Medulla oblongata (tissue), 1 donor: ENCODE measurements around the gene EDC4.

ENCODE experiments used
- DNase-seq: peaks from one replicate; pipeline ENCODE4 v3.0.0-alpha.2; 2015; ENCODE audit errors: extremely low spot score

EDC4 gene

GRCh38 chr16:67878232-67878631 is 5.4 kb downstream of the EDC4 start:
- no peak for DNase-seq

GRCh38 chr16:67878846-67879245 is 6.0 kb downstream of the EDC4 start:
- no peak for DNase-seq

GRCh38 chr16:67879462-67879861 is 6.6 kb downstream of the EDC4 start:
- no peak for DNase-seq

GRCh38 chr16:67879936-67880335 is 7.1 kb downstream of the EDC4 start:
- DNase-seq, result no peak

- no peak for DNase-seq
Observed at GRCh38 chr16:67880584-67880983, 7.7 kb downstream of the EDC4 start.

- DNase-seq, result peak; percentile 64
Observed at GRCh38 chr16:67881621-67882161, 8.8 kb downstream of the EDC4 start.

GRCh38 chr16:67882374-67883145 is 9.7 kb downstream of the EDC4 start:
- peak; percentile 91 for DNase-seq

GRCh38 chr16:67883146-67883871 is 10.5 kb downstream of the EDC4 start:
- no peak for DNase-seq

GRCh38 chr16:67883872-67884261 is 11.0 kb downstream of the EDC4 start:
- no peak for DNase-seq

GRCh38 chr16:67884684-67885083 is 11.8 kb downstream of the EDC4 start, which contains the start of gene NRN1L:
TSS of gene NRN1L (plus strand) at chr16:67884885. CDS start at chr16:67884904, 19 bp downstream.
- peak; percentile 88 for DNase-seq

GRCh38 chr16:67885545-67885944 is 12.7 kb downstream of the EDC4 start:
- DNase-seq, result no peak

- DNase-seq, result no peak
Observed at GRCh38 chr16:67885976-67886375, 13.1 kb downstream of the EDC4 start.

GRCh38 chr16:67886387-67886786 is 13.5 kb downstream of the EDC4 start:
- DNase-seq, result no peak

- DNase-seq, result no peak
Observed at GRCh38 chr16:67888331-67888730, 15.5 kb downstream of the EDC4 start.

GRCh38 chr16:67892375-67892774 is 19.5 kb downstream of the EDC4 start:
- DNase-seq, result no peak

GRCh38 chr16:67892899-67893742 is 20.3 kb downstream of the EDC4 start, which contains the start of gene PSKH1:
TSS of gene PSKH1 (plus strand) at chr16:67893254. CDS start at chr16:67908750, 15,496 bp downstream.
- peak; percentile 98 for DNase-seq

GRCh38 chr16:67893743-67894399 is 21.0 kb downstream of the EDC4 start:
- no peak for DNase-seq

- peak; percentile 76 for DNase-seq
Observed at GRCh38 chr16:67897231-67897630, 24.4 kb downstream of the EDC4 start.

- DNase-seq, result no peak
Observed at GRCh38 chr16:67901734-67902133, 28.9 kb downstream of the EDC4 start.

- no peak for DNase-seq
Observed at GRCh38 chr16:67902831-67903230, 30.0 kb downstream of the EDC4 start.
